ENCODE data around the gene SVOPL. TPM values are rescaled to one million over a fixed set of nuclear protein-coding genes. Genes with fewer than 3 reads are reported as not detected.

The SVOPL gene
- total RNA-seq, 1 donor from 2014 or later = not detected

- no peak for DNase-seq (ENCODE audit: extremely low spot score in 2 of 2)
- Histone ChIP-seq H3K4me3 (no peak overlapping the region), H3K9me3 (no peaks in the 10 kb centered on the region), H3K36me3 (peaks cover 0 to 79% of the 10 kb centered on the region in 2 donors), H3K27me3 (no peaks in the 10 kb centered on the region), H3K4me1 (no peaks in the 10 kb centered on the region), H3K27ac (no peak overlapping the region)
- TF ChIP-seq CTCF (IDR thresholded peaks at IDR 0.05) (no peak), POLR2AphosphoS5 (IDR thresholded peaks at IDR 0.05; ENCODE audit: insufficient read depth in 1 of 2, low read depth in 1 of 2) (no peak), POLR2A (IDR thresholded peaks at IDR 0.05) (no peak)
- intact Hi-C loops (cut with DNase I) = no loop called here
Measured at GRCh38 chr7:138581065-138581464, 120.1 kb downstream of the SVOPL start.

- no peak overlapping the region for H3K4me3 ChIP-seq
- H3K36me3 ChIP-seq = peaks cover 0 to 75% of the 10 kb centered on the region in 2 donors
- no peaks in the 10 kb centered on the region for H3K4me1 ChIP-seq
- H3K27me3 ChIP-seq = no peaks in the 10 kb centered on the region
- TF ChIP-seq CTCF (IDR thresholded peaks at IDR 0.05) (no peak), POLR2AphosphoS5 (IDR thresholded peaks at IDR 0.05; ENCODE audit: insufficient read depth in 1 of 2, low read depth in 1 of 2) (no peak), POLR2A (IDR thresholded peaks at IDR 0.05) (no peak)
- no peak for DNase-seq (ENCODE audit: extremely low spot score in 2 of 2)
- intact Hi-C loops (cut with DNase I) = no loop called here
- H3K27ac ChIP-seq = no peak overlapping the region
- no peaks in the 10 kb centered on the region for H3K9me3 ChIP-seq
Measured at GRCh38 chr7:138579671-138580070, 121.5 kb downstream of the SVOPL start.

GRCh38 chr7:138579136-138579535, 122.0 kb downstream of the SVOPL start:
- no peak overlapping the region for H3K27ac ChIP-seq
- H3K4me1 ChIP-seq = no peaks in the 10 kb centered on the region
- no peaks in the 10 kb centered on the region for H3K27me3 ChIP-seq
- intact Hi-C loops (cut with DNase I) = no loop called here
- no peak overlapping the region for H3K4me3 ChIP-seq
- no peak for DNase-seq (ENCODE audit: extremely low spot score in 2 of 2)
- no peak for TF ChIP-seq POLR2AphosphoS5 (IDR thresholded peaks at IDR 0.05; ENCODE audit: insufficient read depth in 1 of 2, low read depth in 1 of 2)
- no peak for TF ChIP-seq POLR2A (IDR thresholded peaks at IDR 0.05)
- no peak for TF ChIP-seq CTCF (IDR thresholded peaks at IDR 0.05)
- no peaks in the 10 kb centered on the region for H3K9me3 ChIP-seq
- peaks cover 0 to 70% of the 10 kb centered on the region in 2 donors for H3K36me3 ChIP-seq

- Histone ChIP-seq H3K27me3 (no peaks in the 10 kb centered on the region), H3K4me3 (no peak overlapping the region), H3K36me3 (peaks cover 0 to 71% of the 10 kb centered on the region in 2 donors), H3K9me3 (no peaks in the 10 kb centered on the region), H3K4me1 (no peaks in the 10 kb centered on the region), H3K27ac (no peak overlapping the region)
- DNase-seq (ENCODE audit: extremely low spot score in 2 of 2) = no peak
- TF ChIP-seq POLR2AphosphoS5 (IDR thresholded peaks at IDR 0.05; ENCODE audit: insufficient read depth in 1 of 2, low read depth in 1 of 2) = no peak
- no peak for TF ChIP-seq POLR2A (IDR thresholded peaks at IDR 0.05)
- TF ChIP-seq CTCF (IDR thresholded peaks at IDR 0.05) = no peak
- intact Hi-C loops (cut with DNase I) = no loop called here
Measured at GRCh38 chr7:138575897-138576428, 125.2 kb downstream of the SVOPL start.

GRCh38 chr7:138573741-138574140, 127.4 kb downstream of the SVOPL start:
- H3K36me3 ChIP-seq = peaks cover 0 to 68% of the 10 kb centered on the region in 2 donors
- no peak overlapping the region for H3K4me3 ChIP-seq
- TF ChIP-seq POLR2AphosphoS5 (IDR thresholded peaks at IDR 0.05; ENCODE audit: insufficient read depth in 1 of 2, low read depth in 1 of 2) = no peak
- no peak for TF ChIP-seq CTCF (IDR thresholded peaks at IDR 0.05)
- TF ChIP-seq POLR2A (IDR thresholded peaks at IDR 0.05) = no peak
- H3K4me1 ChIP-seq = no peaks in the 10 kb centered on the region
- H3K27ac ChIP-seq = no peak overlapping the region
- no peaks in the 10 kb centered on the region for H3K9me3 ChIP-seq
- intact Hi-C loops (cut with DNase I) = no loop called here
- DNase-seq (ENCODE audit: extremely low spot score in 2 of 2) = no peak
- H3K27me3 ChIP-seq = no peaks in the 10 kb centered on the region
